SW 1271 (cell line): Measurements from ENCODE around the gene FBXW2.
A peak's percentile ranks its signal among the peaks of the same experiment; 100 is the strongest.
"Not testable (repeated sequence)": the region's sequence is repeated elsewhere in the genome, so short reads cannot be mapped to it uniquely, and the experiment has no call there.

Source experiments
- DNase-seq, 2 experiments: peaks; one replicate each; lab custom pipeline; 2025; lab: John Stamatoyannopoulos, UW

The FBXW2 gene, protein sequence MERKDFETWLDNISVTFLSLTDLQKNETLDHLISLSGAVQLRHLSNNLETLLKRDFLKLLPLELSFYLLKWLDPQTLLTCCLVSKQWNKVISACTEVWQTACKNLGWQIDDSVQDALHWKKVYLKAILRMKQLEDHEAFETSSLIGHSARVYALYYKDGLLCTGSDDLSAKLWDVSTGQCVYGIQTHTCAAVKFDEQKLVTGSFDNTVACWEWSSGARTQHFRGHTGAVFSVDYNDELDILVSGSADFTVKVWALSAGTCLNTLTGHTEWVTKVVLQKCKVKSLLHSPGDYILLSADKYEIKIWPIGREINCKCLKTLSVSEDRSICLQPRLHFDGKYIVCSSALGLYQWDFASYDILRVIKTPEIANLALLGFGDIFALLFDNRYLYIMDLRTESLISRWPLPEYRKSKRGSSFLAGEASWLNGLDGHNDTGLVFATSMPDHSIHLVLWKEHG

DNA sequence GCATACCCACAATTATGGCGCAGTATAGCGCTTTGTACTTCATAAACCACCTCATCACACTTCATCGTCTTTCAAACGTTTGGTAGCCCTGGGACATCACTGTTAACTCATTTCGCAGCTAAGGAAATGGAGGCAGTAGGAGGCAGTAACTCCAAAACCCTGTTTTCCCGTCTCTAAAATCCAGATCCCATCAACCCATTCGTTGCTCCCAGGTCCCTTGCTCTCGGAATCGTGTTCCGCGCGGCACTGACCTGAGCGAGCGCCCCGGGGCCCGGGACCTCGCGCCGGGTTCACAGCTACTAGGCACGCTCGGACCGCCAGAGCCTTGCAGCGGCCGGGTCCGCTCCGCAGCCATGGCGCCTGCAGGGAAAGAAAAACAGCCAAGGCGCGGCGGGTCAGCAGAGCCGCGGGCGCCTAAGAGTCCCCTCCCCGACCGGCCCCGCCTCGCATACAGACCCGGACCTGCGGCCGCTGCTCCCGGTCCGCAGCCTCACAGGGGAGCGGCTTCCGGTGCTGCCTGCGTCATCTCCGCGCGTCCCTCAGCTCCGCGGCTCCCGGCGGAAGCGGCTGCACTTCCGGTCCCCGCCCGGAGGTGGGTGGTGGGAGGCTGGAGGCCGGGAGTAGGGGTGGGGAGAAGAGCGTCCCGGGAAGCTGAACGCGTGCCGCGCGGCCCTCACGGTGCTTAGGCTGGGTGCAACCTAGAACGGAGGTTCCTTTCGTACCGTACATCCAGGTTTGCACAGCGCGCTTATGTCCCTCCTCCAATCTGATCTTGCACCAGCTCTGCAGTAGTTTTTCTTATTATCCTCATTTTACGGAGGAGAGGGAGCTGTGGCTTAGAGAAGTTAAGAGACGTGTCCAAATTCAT lies at the start of gene FBXW2:
Gene FBXW2, minus strand, starts transcription at position 519 of the 868 bp plus-strand sequence. CDS start 5,158 bp downstream, outside the sequence.
- DNase-seq, result peak; percentile 72 to 83

DNA sequence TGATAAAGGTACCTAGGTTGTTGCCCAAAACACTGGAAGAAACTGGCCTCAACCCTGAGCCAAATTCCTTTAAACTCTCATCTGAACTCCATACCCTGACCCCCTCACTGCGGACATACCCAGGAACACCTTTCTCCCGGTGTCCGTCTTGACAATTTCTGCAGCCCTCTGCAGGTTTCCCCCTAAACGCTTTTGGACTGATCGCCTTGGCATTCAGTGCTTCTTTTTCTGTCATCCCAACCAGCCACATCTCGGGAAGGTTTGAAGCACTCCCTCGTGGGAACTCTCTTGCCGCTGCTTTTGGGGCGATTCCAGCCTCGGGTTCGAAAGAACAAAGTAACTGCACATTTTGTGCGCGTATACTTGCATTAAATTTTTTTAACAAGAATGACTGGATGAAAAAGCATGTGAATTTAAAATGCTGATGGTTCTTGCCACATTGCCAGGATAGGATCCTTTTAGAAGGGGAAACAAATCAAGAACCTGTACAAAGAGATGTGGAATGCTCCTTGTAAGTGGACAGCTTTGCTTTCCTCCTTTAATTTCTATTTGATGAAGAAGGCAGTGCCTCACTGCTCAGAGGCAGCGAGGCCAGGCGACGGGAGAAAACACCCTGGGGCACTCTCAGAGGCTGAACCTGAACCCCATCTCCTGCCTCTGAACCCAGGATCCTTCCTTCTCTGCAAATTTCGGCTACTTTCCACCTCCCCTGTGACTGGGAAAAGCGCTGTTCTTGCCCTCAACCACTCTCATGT lies 48.9 kb upstream of the FBXW2 start:
- DNase-seq, result no peak

DNA sequence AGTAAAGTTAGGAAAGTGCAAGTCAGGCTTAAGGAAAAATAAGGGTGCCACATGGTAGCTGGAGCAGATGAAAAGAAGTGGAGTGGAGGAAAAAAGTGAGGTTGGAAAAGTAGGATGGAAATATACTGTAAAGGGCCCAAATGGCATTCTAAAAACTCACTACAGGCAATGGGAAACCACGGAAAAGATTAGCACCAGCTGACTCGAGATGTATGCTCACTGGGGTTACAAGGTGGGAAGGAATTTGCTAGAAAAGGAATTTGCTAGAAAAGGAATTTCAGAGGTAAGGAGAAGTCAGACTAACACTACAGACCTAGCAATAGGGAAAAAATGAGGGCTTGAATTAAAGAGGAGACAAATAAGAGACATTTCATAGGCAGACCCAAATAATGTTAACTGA lies 45.9 kb upstream of the FBXW2 start:
- no peak for DNase-seq

DNA sequence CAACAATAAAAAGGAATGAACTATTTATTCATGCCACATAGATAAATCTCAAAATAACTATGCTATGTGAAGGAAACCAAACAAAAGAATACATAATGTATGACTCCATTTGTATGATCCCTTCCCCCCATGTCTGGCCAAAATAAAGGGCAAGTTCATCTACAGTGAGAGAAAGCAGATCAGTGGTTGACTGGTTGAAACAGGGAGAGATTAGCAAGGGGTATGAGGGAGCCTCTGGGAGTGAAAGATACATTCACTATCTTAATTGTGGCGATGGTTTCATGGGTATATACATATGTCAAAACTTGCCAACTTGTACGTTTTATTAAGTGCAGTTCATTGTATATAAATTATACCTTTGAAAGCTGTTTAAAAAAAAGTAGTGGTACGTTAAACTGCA lies 44.7 kb upstream of the FBXW2 start:
- no peak for DNase-seq

DNA sequence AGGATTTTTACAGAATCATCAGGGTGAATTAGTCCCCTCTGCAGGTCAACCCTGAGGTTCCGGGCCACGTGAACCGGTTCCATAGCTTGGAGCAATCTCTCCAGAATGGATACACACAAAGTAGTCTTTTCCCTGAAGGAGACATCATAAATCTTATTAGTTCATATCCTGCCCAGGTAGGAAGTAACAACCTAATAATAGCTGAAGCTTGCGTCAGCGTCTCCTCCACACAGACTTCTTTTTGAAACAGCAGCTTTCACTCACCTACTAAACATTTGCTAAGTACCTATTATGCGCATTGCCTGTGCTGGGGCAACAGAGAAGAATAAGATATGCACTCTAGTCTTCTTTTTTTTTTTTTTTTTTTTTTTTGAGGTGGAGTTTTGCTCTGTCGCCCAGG lies 40.1 kb upstream of the FBXW2 start:
- DNase-seq, result no peak

DNA sequence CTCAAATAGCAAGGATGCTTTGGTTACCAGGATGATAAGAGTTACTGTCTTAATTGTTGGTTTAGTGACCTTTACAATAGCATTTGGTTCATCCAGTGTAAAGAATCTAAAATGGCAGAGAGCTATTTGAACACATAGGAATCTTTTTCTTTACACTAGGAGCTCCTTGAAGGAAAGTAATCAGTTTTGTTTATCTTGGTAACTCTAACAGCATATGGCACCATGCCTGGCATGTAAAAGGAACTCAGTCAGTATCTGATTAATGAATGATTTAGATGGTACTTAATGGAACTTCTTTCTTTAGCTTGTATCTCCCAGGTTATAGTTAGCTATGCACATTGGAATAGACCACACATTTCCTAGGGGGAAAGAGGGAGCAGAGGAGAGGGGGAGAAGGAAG lies 39.6 kb upstream of the FBXW2 start:
- no peak for DNase-seq

DNA sequence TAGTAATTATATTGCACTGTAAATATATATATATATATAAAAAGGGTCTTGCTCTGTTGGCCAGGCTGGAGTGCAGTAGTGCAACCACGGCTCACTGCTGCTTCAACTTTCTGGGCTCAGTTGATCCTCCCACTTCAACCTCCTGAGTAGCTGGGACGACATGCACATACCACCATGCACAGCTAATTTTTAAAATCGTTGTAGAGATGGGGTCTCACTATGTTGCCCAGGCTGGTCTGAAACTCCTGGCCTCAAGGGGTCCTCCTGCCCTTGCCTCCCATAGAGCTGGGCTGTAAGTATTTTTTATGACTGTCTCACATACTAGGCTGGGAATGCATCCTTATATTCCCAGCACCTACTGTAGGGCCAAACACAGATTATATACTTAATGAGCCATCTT lies 37.6 kb upstream of the FBXW2 start:
- no peak for DNase-seq

DNA sequence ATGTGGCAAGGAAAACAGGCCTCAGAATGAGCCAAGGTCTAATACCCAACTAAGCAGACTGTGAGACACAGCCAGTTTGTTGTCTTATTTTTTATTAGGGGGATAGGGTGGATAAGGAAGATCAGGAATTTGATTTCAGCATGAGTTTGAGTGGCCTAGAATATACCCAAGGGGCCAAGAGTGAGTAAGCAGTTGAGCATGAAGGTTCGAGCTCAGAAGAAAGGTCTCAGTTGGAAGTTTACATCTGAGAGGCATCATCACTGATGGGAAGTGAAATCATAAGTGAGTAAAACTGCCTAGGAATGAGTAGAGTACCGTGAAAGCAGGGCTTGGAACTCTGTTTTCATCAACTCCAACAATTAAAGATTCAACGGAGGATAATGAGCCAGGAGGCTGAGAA lies 36.9 kb upstream of the FBXW2 start:
- DNase-seq, result no peak

DNA sequence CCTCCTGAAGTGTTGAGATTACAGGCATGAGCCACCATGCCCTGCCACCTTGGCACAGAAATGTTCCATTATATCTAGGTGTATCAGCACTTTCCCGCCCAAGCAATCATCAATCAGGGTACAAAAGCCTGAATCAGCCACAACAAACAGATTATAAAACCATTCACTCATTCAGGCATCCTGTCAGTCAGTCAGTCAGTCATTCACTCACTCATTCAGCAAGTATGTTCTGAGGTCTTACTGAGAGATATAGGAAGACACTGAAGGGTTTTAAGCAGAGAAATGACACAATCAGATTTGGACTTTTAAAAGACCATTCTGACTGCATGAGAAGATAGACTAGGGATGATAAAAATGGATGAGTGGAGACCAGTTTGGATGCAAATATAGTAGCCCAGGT lies 36.4 kb upstream of the FBXW2 start:
- DNase-seq, result no peak

DNA sequence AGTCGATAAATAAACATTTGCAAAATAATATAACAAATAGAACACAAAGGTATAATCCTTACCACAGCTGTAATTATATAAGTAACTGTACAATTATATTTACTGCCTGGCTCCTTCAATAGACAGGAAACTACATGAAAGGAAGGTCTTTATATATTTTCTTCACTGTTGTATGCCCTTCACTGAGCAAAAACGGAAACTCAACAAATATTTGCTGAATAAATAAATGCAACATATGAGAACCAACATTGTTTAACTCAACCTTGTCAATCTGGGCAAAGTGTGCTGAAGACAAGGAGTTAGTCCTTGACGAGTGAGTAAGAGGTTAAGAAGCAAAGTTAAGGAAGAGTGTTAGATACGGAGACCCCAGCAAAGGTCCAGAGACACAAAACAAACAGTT lies 26.9 kb upstream of the FBXW2 start:
- DNase-seq, result no peak

DNA sequence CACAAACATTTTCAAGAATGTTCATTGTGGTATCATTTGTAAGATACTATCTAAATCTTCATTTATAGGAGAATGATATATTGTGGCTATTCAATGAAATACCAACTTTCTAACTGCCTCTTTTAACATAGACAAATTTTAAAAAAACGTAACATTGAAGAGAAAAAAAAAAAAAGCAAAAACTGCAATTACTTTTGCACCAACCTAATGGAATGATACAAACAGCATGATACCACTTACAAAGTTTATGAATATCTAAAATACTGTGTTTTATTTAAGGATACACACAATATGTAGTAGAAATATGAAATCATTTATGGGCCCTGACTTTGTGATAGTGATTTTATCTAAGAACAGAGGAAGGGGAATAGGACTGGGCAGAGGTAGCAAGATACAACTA lies 25.4 kb upstream of the FBXW2 start:
- no peak for DNase-seq

DNA sequence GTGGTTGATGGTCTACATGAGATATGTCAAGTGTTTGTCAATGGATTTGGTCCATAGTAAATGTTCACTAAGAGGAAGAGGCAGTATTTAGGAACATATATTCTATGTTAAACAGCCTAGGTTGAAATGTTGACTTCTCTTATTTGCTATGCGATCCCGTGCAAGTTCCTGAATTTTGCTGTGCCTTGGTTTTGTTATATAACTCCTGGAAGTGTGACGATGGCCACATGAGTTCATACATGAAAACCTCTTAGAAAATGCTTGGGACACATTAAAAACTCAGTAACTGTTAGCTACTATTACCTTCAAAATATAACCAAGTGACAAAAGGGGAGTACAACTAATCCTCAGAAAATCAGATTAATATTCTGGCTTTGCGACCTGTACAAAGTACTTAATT lies 21.9 kb upstream of the FBXW2 start:
- DNase-seq, result no peak

DNA sequence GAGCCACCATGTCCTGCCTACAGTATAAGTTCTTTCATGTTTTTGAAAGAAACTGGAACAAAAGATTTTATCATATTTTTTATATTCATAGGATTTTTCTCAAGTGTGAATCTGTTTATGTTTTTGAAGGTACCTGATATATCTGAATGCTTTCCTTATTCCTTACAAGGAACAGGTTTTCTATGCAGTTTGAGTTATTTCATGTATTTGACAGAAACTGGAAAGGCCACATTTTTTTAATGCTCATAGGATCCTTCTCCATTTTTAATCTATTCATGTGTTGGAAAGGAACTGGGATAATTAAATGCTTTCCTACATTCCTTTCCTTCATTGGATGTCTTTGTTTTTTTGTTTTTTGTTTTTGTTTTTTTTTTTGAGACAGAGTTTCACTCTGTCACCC lies 15.7 kb upstream of the FBXW2 start:
- DNase-seq, result no peak

DNA sequence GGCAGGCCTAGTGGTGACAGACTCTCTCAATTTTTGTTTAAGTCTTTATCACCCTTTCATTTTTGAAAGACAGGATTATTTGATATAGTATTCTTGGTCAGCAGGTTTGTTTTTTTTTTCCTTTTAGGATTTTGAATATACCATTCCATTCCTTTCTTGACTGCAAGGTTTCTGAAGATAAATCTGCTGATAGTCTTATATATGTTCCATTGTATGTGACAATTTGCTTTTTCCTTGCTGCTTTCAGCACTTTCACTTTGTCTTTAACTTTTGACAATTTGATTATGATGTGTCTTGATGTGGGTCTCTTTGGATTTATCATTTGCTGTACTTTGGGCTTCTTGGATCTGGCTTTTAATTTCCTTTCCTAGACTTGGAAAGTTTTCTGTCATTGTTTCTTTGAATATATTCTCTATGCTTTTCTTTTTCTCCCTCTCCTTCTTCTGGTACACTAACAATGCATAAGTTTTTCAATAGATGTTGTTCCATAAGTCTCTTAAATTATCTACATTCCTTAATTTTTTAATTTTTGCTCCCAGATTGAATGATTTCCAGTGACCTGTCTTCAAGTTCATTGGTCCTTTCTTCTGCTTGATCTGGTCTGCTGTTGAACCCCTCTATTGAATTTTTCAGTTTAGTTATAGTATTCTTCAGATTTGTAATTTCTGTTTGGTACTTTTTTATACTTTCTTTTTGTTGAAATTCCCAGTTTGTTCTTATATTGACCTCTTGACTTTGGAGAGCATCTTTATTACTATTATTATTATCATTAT lies 14.6 kb upstream of the FBXW2 start:
- DNase-seq, result no peak

DNA sequence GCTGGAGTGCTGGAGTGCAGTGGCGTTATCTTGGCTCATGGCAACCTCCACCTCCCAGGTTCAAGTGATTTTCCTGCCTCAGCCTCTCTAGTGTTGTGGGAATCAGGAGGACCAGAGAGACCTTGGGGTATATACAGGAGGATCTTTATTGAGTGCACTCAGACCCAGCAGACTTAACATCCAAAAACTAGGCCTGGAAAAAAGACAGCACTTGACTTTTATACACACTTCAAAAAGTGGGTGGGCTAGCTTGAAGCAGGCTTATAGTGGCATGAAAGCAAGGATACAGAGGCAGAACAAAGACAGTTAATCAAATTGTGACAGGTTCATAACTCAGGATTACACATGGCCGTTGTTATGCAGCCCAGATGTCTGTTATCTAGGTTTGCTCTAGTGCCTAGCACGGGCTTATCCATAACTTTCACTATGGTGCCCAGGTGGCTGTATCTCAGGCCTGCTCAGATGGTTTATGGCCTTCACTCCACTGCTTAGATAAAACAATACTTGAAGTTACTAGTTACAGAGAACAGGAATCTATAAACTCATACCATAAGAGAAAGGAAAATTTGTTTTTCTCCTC lies 11.7 kb upstream of the FBXW2 start:
- not testable (repeated sequence) for DNase-seq

DNA sequence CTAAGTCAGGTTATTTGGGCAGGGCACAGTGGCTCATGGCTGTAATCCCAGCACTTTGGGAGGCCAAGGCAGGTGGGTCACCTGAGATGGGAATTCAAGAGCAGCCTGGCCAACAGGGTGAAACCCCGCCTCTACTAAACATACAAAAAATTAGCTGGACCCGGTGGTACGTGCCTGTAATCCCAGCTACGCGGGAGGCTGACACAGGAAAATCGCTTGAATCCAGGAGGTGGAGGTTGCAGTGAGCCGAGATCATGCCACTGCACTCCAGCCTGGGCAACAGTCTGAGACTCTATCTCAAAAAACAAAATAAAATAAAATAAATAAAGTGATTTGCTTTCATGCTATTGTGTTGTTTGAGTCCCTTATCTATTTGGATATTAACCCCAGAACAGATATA lies 8.2 kb upstream of the FBXW2 start:
- DNase-seq, result no peak

DNA sequence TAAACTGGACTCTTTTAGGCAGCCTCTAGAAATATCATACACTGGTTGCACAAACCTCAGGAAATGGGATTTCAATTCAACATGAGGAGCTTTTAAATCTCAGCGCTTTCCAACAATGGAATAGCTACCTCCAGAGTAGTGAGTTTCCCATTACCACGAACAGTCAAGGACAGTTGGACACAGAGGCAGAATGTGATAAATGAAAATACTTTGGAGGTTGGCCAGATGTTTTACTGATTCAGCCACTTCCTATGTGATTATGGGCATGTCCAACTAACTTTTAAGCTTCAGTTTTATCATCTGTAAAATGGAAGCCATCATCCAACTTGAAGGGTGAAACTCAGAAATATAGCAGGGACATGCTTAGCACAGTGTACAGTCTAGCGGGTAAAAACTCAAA lies 2.1 kb downstream of the FBXW2 start:
- DNase-seq, result no peak

DNA sequence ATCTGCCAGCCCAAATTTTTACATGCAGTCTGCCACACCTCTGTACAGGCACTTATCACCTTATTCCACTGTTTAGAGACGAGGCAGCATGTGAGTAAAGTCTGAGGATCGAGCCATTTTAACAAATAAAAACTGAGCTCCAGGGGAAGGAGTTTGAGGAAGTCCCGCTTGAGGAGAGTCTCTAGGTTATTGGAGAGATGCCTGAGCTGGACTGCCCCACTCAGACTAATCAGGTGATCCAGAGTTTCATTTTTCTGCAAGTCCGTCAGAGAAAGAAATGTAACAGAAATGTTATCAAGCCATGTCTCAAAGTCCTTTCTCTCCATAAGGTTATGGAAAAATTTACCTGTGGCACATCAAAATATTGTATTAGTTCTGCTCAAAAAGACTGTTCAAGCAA lies 5.3 kb downstream of the FBXW2 start:
- no peak for DNase-seq

DNA sequence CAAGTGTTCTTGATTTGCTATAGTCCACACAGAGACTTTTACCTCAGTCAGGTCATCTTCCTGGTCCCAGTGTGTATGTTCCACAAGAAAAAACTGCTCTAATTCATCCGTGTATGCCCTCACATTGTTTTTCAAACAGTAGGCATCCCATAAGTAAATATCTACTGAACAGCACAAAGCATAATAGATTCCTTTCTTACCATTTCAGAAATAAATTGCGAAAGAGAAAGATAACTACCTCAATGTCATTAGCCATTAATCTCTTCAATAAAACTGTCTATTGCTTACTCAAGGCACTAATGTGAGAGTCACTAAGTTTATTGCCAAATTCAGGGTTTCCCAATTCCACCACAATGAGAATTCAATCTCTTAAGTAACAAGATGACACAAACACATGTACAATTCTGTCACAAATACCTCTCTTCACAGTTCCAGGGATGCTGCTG lies 9.6 kb downstream of the FBXW2 start:
- DNase-seq, result no peak

DNA sequence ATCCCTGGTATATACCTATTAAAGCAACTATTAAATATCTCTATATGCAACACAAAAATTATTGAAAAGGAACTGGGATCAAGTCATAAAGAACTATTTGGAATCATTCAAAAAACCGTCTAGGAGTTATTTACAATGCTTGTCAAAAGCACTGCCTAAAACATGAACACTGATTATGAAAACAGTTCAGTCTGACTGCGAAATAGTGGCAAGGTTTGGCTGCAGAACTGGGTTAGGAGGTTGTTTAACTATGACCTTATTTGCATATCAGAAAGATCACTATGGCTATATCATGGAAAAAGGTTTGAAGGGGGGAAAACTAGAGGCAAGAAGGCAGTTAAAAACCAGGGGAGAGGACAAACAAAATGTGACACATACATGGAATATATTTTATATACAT lies 12.0 kb downstream of the FBXW2 start:
- no peak for DNase-seq

DNA sequence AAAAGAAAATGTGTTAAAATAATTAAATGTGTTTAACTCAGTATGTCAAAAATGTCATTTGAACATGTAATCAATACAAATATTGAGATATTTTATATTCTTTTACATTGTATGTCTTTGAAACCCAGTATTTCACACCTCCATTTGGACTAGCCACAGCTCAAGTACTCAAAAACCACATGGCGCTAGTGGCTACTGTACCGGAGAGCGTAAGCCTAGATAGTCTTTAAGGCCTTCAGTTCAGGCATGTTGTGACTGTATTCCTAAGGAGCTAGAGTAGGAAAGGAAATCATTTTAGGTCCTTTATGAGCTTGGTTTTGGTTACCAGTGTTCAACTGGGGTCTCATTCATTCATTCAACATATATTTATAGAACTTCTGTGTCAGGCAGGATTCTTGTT lies 12.8 kb downstream of the FBXW2 start:
- DNase-seq, result no peak
